Globus pallidus (tissue), 1 donor: ENCODE data around the gene CYB5R2.

Experiments used
- DNase-seq: peaks from one replicate; pipeline ENCODE4 v3.0.0-alpha.2; 2015; ENCODE audit warnings: low spot score

The CYB5R2 gene

DNA sequence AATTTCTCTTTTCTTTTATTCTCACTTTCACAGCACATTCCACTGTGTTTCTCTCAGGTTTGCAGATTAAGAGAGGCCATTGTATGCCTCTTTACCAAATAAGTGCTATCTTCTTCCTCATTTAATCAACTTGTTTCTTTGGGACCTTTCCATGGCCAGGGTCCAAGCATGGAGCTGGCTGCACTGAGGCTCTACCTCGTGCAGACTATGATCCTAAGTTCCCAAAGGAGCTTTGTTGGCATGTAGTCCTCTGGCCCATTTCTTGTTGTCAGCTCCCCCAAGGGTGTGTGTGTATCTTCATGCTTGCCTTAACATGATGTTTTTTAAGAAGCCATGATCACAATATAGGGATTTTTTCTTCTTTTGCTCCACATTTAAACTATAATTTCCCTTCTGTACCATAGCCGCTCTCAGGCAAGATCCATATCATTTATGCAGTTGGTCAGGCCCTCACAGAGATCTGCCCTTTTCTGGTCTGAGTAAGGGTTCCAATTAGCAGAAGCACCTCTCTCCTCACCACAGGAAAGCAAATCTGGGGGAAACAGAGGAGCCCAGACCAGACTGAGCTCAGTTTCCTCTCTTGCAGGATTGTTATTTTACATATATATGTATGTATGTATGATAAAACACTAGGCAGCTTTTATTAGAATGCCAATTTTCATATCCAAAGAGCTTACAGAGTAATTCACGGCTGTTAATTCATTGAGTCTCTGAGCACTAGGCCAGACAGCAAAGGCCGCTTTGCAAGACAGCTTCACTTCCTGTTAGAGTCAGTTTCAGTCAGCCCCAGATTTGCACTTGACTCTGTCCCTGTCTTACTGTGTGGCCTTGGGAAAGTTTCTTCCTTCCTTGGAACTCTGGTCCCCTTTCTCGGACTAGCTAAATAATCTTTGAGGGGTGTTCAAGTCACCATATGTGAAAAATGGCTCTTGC lies 34.3 kb downstream of the CYB5R2 start:
- DNase-seq = no peak

- DNase-seq = no peak
These were observed 35.7 kb downstream of the CYB5R2 start for GRCh38 chr11:7637447-7638157.

DNA sequence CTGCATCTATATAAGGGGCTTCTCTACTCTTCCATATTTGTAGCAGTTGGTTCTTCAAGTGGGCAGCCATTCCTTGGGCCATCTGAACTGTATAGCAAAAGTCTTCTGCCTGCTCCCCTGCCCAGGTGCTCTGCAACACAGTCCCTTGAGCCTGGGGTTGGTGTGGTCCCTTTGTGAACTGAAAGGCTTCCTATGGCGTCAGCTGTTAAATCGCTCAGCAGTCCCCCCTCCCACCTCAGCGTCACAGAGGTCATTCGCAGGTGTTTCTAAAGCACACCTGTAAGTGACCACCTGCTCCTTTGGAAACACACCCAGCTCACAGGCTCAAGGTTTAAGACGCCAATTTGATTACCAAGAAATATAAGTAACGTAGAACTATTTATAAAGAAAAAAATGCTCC lies 37.0 kb downstream of the CYB5R2 start:
- no peak for DNase-seq

- DNase-seq = no peak
These were observed 37.6 kb downstream of the CYB5R2 start for GRCh38 chr11:7635708-7636107.

- DNase-seq = peak; percentile 89
These were observed 38.2 kb downstream of the CYB5R2 start for GRCh38 chr11:7635137-7635536.

DNA sequence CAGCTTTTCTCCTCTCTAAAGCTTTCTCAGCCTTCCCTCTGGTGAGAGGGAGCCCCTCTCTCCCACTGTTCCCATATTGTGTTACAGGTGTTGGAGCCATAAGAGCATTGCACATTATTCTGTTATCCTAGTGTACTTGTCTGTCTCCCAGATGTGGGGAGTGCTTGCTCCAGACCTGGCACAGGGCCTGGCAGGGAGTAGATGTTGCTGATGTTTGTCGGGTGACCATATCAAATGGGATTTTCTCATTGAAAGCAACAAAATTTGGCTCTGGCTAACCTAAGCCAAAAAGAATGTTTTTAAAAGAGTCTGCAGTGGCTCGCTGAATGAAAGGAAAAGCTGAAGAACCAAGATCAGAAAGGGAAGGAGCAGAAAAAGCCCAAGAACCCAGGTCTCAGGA lies 41.1 kb downstream of the CYB5R2 start:
- DNase-seq = no peak

- peak; percentile 76 for DNase-seq
These were observed 43.3 kb downstream of the CYB5R2 start for GRCh38 chr11:7630002-7630401.

GRCh38 chr11:7628660-7629059 lies 44.6 kb downstream of the CYB5R2 start:
- no peak for DNase-seq

GRCh38 chr11:7622721-7623120 lies 50.6 kb downstream of the CYB5R2 start:
- DNase-seq = no peak

DNA sequence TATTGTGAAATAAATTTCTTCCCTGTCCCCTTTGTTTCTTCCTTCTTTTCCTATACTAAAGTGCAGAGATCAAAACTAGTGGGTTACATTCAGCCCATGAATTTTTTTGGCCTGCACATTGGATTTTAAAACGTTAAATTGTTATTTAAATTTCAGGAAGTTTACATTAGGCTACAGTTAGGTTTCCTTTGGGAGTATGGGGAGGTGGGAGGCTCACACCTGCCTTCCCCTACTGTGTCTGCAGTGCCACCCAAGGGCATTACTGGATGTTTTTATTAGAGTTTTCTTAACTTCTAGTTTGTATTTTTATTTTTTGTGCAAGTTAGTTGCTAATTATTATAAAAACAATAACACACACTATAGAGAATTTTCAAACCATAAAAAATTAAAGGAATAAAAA lies 51.7 kb downstream of the CYB5R2 start:
- no peak for DNase-seq

DNA sequence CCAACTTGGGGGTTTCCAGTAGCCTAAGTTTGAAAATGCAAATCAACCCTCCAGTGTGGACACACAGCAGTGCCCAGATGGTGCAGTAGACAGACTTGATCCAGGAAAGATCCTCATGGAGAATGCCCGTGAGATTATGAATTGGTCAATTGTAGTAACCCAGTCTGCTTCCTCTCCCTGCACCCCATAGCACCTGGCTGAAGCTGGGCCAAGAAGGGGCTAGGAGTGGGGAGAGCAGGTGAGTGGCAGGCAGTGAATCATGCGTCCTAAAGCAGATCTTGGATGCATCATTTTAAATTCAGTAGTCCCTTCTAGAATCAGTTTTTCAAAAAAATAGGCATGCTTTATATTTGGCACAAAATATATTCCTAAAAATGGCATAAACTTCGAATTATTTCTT lies 52.2 kb downstream of the CYB5R2 start:
- no peak for DNase-seq

DNA sequence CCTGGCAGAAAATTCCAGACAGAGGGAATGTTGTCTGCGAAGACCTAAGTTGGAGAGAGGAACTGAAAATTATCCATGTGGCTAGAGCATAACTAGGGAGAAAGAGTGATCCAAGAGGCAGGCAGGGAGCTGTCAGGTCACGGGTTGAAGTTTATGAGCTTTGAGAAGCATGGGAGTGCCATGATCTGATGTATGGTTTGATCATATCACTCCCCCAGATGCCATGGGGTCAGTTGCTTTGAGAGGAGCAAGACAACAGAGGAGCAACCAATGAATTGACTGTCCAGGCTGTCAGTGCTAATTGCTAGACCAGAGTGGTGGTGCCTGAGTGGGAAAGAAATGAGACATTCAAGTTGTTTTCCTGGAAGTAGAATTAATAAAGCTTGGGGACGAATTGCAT lies 54.0 kb downstream of the CYB5R2 start:
- DNase-seq = no peak

GRCh38 chr11:7617032-7617431 lies 56.3 kb downstream of the CYB5R2 start:
- DNase-seq = no peak
